ENCODE data around the gene GALC. TPM values are rescaled to one million over a fixed set of nuclear protein-coding genes. Genes with fewer than 3 reads are reported as not detected.

GALC gene
- total RNA-seq, 1 donor from 2014 or later: 33.3 TPM

GRCh38 chr14:87999277-87999676 is 6.3 kb upstream of the GALC start:
- no peaks in the 10 kb centered on the region for H3K36me3 ChIP-seq (ENCODE audit: control insufficient read depth, insufficient read depth, low read length)
- H3K27me3 ChIP-seq (ENCODE audit: control insufficient read depth, insufficient read depth, low read length): no peaks in the 10 kb centered on the region
- no peak for DNase-seq (ENCODE audit: low read depth)
- TF ChIP-seq CTCF (IDR thresholded peaks at IDR 0.05; ENCODE audit: insufficient read depth, low read length, poor library complexity, severe bottlenecking): no peak
- H3K4me3 ChIP-seq (ENCODE audit: low read depth, low read length): no peak overlapping the region

GRCh38 chr14:87998482-87998881 is 5.5 kb upstream of the GALC start:
- Histone ChIP-seq H3K27me3 (ENCODE audit: control insufficient read depth, insufficient read depth, low read length) (no peaks in the 10 kb centered on the region), H3K4me3 (ENCODE audit: low read depth, low read length) (no peak overlapping the region), H3K36me3 (ENCODE audit: control insufficient read depth, insufficient read depth, low read length) (no peaks in the 10 kb centered on the region)
- no peak for TF ChIP-seq CTCF (IDR thresholded peaks at IDR 0.05; ENCODE audit: insufficient read depth, low read length, poor library complexity, severe bottlenecking)
- DNase-seq (ENCODE audit: low read depth): no peak

GRCh38 chr14:87996291-87996592 is 3.3 kb upstream of the GALC start:
- DNase-seq (ENCODE audit: low read depth): no peak
- TF ChIP-seq CTCF (IDR thresholded peaks at IDR 0.05; ENCODE audit: insufficient read depth, low read length, poor library complexity, severe bottlenecking): no peak
- Histone ChIP-seq H3K36me3 (ENCODE audit: control insufficient read depth, insufficient read depth, low read length) (no peaks in the 10 kb centered on the region), H3K4me3 (ENCODE audit: low read depth, low read length) (no peak overlapping the region), H3K27me3 (ENCODE audit: control insufficient read depth, insufficient read depth, low read length) (no peaks in the 10 kb centered on the region)

- DNase-seq (ENCODE audit: low read depth): no peak
- Histone ChIP-seq H3K27me3 (ENCODE audit: control insufficient read depth, insufficient read depth, low read length) (no peaks in the 10 kb centered on the region), H3K4me3 (ENCODE audit: low read depth, low read length) (no peak overlapping the region), H3K36me3 (ENCODE audit: control insufficient read depth, insufficient read depth, low read length) (no peaks in the 10 kb centered on the region)
- no peak for TF ChIP-seq CTCF (IDR thresholded peaks at IDR 0.05; ENCODE audit: insufficient read depth, low read length, poor library complexity, severe bottlenecking)
Observed at GRCh38 chr14:87995500-87996290, 2.7 kb upstream of the GALC start.

GRCh38 chr14:87994974-87995373 is 2.0 kb upstream of the GALC start:
- DNase-seq (ENCODE audit: low read depth): no peak
- TF ChIP-seq CTCF (IDR thresholded peaks at IDR 0.05; ENCODE audit: insufficient read depth, low read length, poor library complexity, severe bottlenecking): no peak
- Histone ChIP-seq H3K4me3 (ENCODE audit: low read depth, low read length) (no peak overlapping the region), H3K36me3 (ENCODE audit: control insufficient read depth, insufficient read depth, low read length) (no peaks in the 10 kb centered on the region), H3K27me3 (ENCODE audit: control insufficient read depth, insufficient read depth, low read length) (no peaks in the 10 kb centered on the region)

- DNase-seq (ENCODE audit: low read depth): no peak
- no peak for TF ChIP-seq CTCF (IDR thresholded peaks at IDR 0.05; ENCODE audit: insufficient read depth, low read length, poor library complexity, severe bottlenecking)
- Histone ChIP-seq H3K27me3 (ENCODE audit: control insufficient read depth, insufficient read depth, low read length) (no peaks in the 10 kb centered on the region), H3K4me3 (ENCODE audit: low read depth, low read length) (peak overlapping the region; percentile 53), H3K36me3 (ENCODE audit: control insufficient read depth, insufficient read depth, low read length) (no peaks in the 10 kb centered on the region)
Observed at GRCh38 chr14:87992346-87992717, 650 bp downstream of the GALC start.
